ENCODE measurements around the gene MARCHF11. TPM values are rescaled to one million over a fixed set of nuclear protein-coding genes. Genes with fewer than 3 reads are reported as not detected.

MARCHF11 gene
- total RNA-seq, 1 donor from 2014 or later, result not detected

- H2AFZ ChIP-seq (replicated peaks), result peak overlapping the region; percentile 73
- no peak overlapping the region for H3K27ac ChIP-seq
- no peaks in the 10 kb centered on the region for H3K36me3 ChIP-seq
- no peaks in the 10 kb centered on the region for H3K27me3 ChIP-seq
- H3F3A ChIP-seq (ENCODE audit: low read depth), result no peaks in the 10 kb centered on the region
- peak; percentile 49 for DNase-seq (ENCODE audit: low spot score)
- peak overlapping the region; percentile 9 for H3K4me2 ChIP-seq
- no peak for TF ChIP-seq EZH2 (IDR thresholded peaks at IDR 0.05)
- TF ChIP-seq EZH2phosphoT487 (IDR thresholded peaks at IDR 0.05), result no peak
- Mint-ChIP-seq H3K36me3 (no peaks in the 10 kb centered on the region), H3K9me3 (no peaks in the 10 kb centered on the region), H3K27me3 (ENCODE audit: insufficient read depth, low read depth) (no peaks in the 10 kb centered on the region), H3K4me1 (peaks cover 2% of the 10 kb centered on the region), H3K4me3 (no peak overlapping the region), H3K27ac (no peak overlapping the region)
- H3K79me2 ChIP-seq (ENCODE audit: low read depth), result no peaks in the 10 kb centered on the region
- no peaks in the 10 kb centered on the region for H4K20me1 ChIP-seq (ENCODE audit: low read depth)
- H3K4me3 ChIP-seq, result no peak overlapping the region
- no peaks in the 10 kb centered on the region for H3K9me3 ChIP-seq (ENCODE audit: low read depth)
- no peak overlapping the region for H3K9ac ChIP-seq
- peaks cover 18% of the 10 kb centered on the region for H3K4me1 ChIP-seq
Measured at GRCh38 chr5:16082053-16082452, 97.5 kb downstream of the MARCHF11 start.

DNA sequence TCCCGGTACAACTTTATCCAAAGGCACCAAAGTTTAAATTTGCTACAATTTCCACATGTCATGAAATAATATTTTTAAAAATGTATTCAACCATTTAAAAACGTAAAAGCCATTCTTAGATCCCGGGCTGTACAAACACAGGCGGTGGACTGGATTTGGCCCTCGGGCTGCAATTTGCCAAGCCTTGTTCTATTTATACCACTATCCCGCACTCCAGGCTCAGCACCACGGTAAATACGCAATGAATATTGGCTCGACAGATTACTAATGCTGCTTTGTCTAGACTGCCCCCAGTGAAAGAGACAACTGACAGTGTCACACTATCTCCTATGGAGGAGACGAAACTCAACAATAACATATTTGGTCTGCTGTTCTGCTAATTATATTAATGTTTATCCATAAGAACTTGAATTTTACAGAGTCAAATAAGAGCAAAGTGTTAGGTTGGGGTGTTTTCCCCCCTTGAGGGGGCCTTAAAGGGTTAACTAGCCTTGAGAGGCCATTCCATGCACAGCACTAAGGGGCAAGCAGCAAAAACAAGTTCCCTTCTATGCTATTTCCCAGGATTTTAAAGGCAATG, 98.1 kb downstream of the MARCHF11 start:
- no peak overlapping the region for H3K27ac ChIP-seq
- TF ChIP-seq EZH2phosphoT487 (IDR thresholded peaks at IDR 0.05) (no peak), EZH2 (IDR thresholded peaks at IDR 0.05) (no peak), CTCF (IDR thresholded peaks at IDR 0.05) (no peak)
- H3K36me3 Mint-ChIP-seq, result no peaks in the 10 kb centered on the region
- no peaks in the 10 kb centered on the region for H4K20me1 ChIP-seq (ENCODE audit: low read depth)
- no peak overlapping the region for H3K4me3 Mint-ChIP-seq
- peaks cover 2% of the 10 kb centered on the region for H3K4me1 Mint-ChIP-seq
- H2AFZ ChIP-seq (replicated peaks), result peak overlapping the region; percentile 73
- no peak overlapping the region for H3K4me3 ChIP-seq
- DNase-seq (ENCODE audit: low spot score), result no peak
- H3K27me3 ChIP-seq, result no peaks in the 10 kb centered on the region
- H3K27me3 Mint-ChIP-seq (ENCODE audit: insufficient read depth, low read depth), result no peaks in the 10 kb centered on the region
- no peak overlapping the region for H3K27ac Mint-ChIP-seq
- H3K4me2 ChIP-seq, result peak overlapping the region; percentile 9
- no peaks in the 10 kb centered on the region for H3K9me3 ChIP-seq (ENCODE audit: low read depth)
- H3K79me2 ChIP-seq (ENCODE audit: low read depth), result no peaks in the 10 kb centered on the region
- H3K9me3 Mint-ChIP-seq, result no peaks in the 10 kb centered on the region
- H3F3A ChIP-seq (ENCODE audit: low read depth), result no peaks in the 10 kb centered on the region
- peaks cover 18% of the 10 kb centered on the region for H3K4me1 ChIP-seq
- no peak overlapping the region for H3K9ac ChIP-seq
- no peaks in the 10 kb centered on the region for H3K36me3 ChIP-seq

- H3K9me3 Mint-ChIP-seq, result no peaks in the 10 kb centered on the region
Measured at GRCh38 chr5:16076657-16077056, 102.9 kb downstream of the MARCHF11 start.

More at GRCh38 chr5:16076657-16077056, 102.9 kb downstream of the MARCHF11 start:
- Mint-ChIP-seq H3K27me3 (ENCODE audit: insufficient read depth, low read depth) (no peaks in the 10 kb centered on the region), H3K4me1 (no peaks in the 10 kb centered on the region), H3K27ac (no peak overlapping the region), H3K4me3 (no peak overlapping the region), H3K36me3 (no peaks in the 10 kb centered on the region)
- Histone ChIP-seq H3K9me3 (ENCODE audit: low read depth) (no peaks in the 10 kb centered on the region), H3F3A (ENCODE audit: low read depth) (no peaks in the 10 kb centered on the region), H3K9ac (no peak overlapping the region), H2AFZ (replicated peaks) (no peak overlapping the region), H3K79me2 (ENCODE audit: low read depth) (no peaks in the 10 kb centered on the region), H3K27ac (no peak overlapping the region), H4K20me1 (ENCODE audit: low read depth) (no peaks in the 10 kb centered on the region), H3K4me2 (no peak overlapping the region), H3K27me3 (no peaks in the 10 kb centered on the region), H3K4me3 (no peak overlapping the region), H3K4me1 (peaks cover 11% of the 10 kb centered on the region), H3K36me3 (no peaks in the 10 kb centered on the region)
- no peak for TF ChIP-seq EZH2phosphoT487 (IDR thresholded peaks at IDR 0.05)
- TF ChIP-seq CTCF (IDR thresholded peaks at IDR 0.05), result no peak
- no peak for DNase-seq (ENCODE audit: low spot score)

Data from neural progenitor cell (in vitro differentiated cells).